Prostate gland (tissue), 2 donors: ENCODE measurements around the gene LHX6. TPM values are rescaled to one million over a fixed set of nuclear protein-coding genes. Genes with fewer than 3 reads are reported as not detected.

Source experiments
- DNase-seq: peaks from one replicate; pipeline ENCODE4 v3.0.0-alpha.2; 2019; ENCODE audit warnings: low spot score
- H3K27ac ChIP-seq, 2 donors: fragments of 200-600 bp; sonication (generic); 2 replicates each; pipeline ENCODE4 v1.5.1; 2017 to 2019
- H3K27me3 ChIP-seq: fragments of 200-600 bp; sonication (generic); replicated peaks from 2 replicates; pipeline ENCODE4 v1.5.1; 2019; ENCODE audit not compliant: insufficient read depth
- H3K36me3 ChIP-seq, 2 donors: fragments of 200-600 bp; sonication (generic); 1 replicate in 1 of 2; 2 replicates in 1 of 2; pipeline versions ENCODE4 v1.5.1 to v1.8.1; 2017 to 2019
- H3K4me1 ChIP-seq: fragments of 200-600 bp; sonication (generic); replicated peaks from 2 replicates; pipeline ENCODE4 v1.5.1; 2019
- H3K4me3 ChIP-seq, 2 donors: fragments of 200-600 bp; sonication (generic); 2 replicates each; pipeline ENCODE4 v1.5.1; 2017 to 2019
- H3K9me3 ChIP-seq: fragments of 200-600 bp; sonication (generic); 2 replicates; pipeline ENCODE4 v1.5.1; 2017
- CTCF ChIP-seq, 4 experiments: fragments of 200-600 bp in 2 of 4; fragments of 450-650 bp in 2 of 4; sonication (generic) in 2 of 4; IDR thresholded peaks; 1 replicate in 3 of 4; 2 replicates in 1 of 4; pipeline ENCODE4 v1.5.1; 2016 to 2019; ENCODE audit warnings: antibody characterized with exemption in 4 of 4, mild to moderate bottlenecking in 2 of 4, moderate library complexity in 2 of 4
- POLR2A ChIP-seq: fragments of 450-650 bp; IDR thresholded peaks from one replicate; pipeline ENCODE4 v1.6.1; 2016; ENCODE audit warnings: antibody characterized with exemption, mild to moderate bottlenecking
- POLR2AphosphoS5 ChIP-seq: sonication (generic); formaldehyde crosslinking; IDR thresholded peaks from one replicate; pipeline ENCODE4 v1.6.1; 2017; ENCODE audit warnings: antibody characterized with exemption
- WGBS: methylation state at CpG from one replicate; pipeline ENCODE4 v1.1.5; 2018; 5-methylcytosine and 5-hydroxymethylcytosine counted together
- intact Hi-C: fragments of 100-400 bp; cut with DNase I; formaldehyde crosslinking; loops from one replicate; pipeline ENCODE4 v1.14.2; 2022
- total RNA-seq, 2 donors: library from RNA; depleted of rRNA; stranded (reverse); fragments of >200 nt; gene quantifications; one replicate each; pipeline ENCODE4 v1.1.0, GENCODE V29; 2016

The LHX6 gene
- total RNA-seq: 1 to 10 TPM; 2.7 to 7.3 TPM

- no peak for TF ChIP-seq CTCF (IDR thresholded peaks at IDR 0.05)
- H3K27ac ChIP-seq: no peak within 1 kb of the TSS
Measured at GRCh38 chr9:122228568-122229484, at the start of gene LHX6. LHX6 (minus strand) TSS chr9:122228957; CDS start chr9:122228740, 217 bp downstream.

GRCh38 chr9:122277285-122277897 lies 48.6 kb upstream of the LHX6 start:
- Histone ChIP-seq H3K36me3 (no peaks in the 10 kb centered on the region), H3K27me3 (no peaks in the 10 kb centered on the region), H3K27ac (no peak overlapping the region), H3K9me3 (no peaks in the 10 kb centered on the region), H3K4me1 (no peaks in the 10 kb centered on the region), H3K4me3 (no peak overlapping the region)
- no peak for DNase-seq
- intact Hi-C loops: no loop called here
- TF ChIP-seq POLR2A (no peak), CTCF (IDR thresholded peaks at IDR 0.05) (no peak), POLR2AphosphoS5 (no peak)
- WGBS: 98% methylated on average over 10 of the region's 10 CpGs

More at GRCh38 chr9:122228568-122229484, at the start of gene LHX6:
- Histone ChIP-seq H3K36me3 (no peaks in the 10 kb centered on the region), H3K27me3 (peaks cover 26% of the 10 kb centered on the region), H3K9me3 (no peaks in the 10 kb centered on the region), H3K4me1 (peaks cover 5% of the 10 kb centered on the region), H3K4me3 (peak within 1 kb of the TSS; percentile 18 to 33)
- intact Hi-C loops: no loop called here
- 3% methylated on average over 68 of the region's 70 CpGs for WGBS
- no peak for DNase-seq

GRCh38 chr9:122276096-122276495 lies 47.3 kb upstream of the LHX6 start:
- intact Hi-C loops: no loop called here
- H3K27ac ChIP-seq: no peak overlapping the region
- 96% methylated on average over 7 of the region's 7 CpGs for WGBS
- no peak overlapping the region for H3K4me3 ChIP-seq
- no peak for DNase-seq
- H3K27me3 ChIP-seq: no peaks in the 10 kb centered on the region
- H3K36me3 ChIP-seq: no peaks in the 10 kb centered on the region
- no peaks in the 10 kb centered on the region for H3K9me3 ChIP-seq
- TF ChIP-seq POLR2AphosphoS5 (no peak), POLR2A (no peak)
- no peaks in the 10 kb centered on the region for H3K4me1 ChIP-seq

- Histone ChIP-seq H3K9me3 (no peaks in the 10 kb centered on the region), H3K27me3 (no peaks in the 10 kb centered on the region), H3K36me3 (no peaks in the 10 kb centered on the region), H3K27ac (no peak overlapping the region), H3K4me1 (no peaks in the 10 kb centered on the region), H3K4me3 (no peak overlapping the region)
- intact Hi-C loops: no loop called here
- DNase-seq: no peak
- TF ChIP-seq POLR2AphosphoS5 (no peak), CTCF (IDR thresholded peaks at IDR 0.05) (no peak), POLR2A (no peak)
- 96% methylated on average over 2 of the region's 2 CpGs for WGBS
Measured at GRCh38 chr9:122274055-122274454, 45.3 kb upstream of the LHX6 start.

- WGBS: 85% methylated on average over 6 of the region's 6 CpGs
- Histone ChIP-seq H3K27me3 (no peaks in the 10 kb centered on the region), H3K4me3 (no peak overlapping the region), H3K27ac (no peak overlapping the region), H3K9me3 (no peaks in the 10 kb centered on the region), H3K36me3 (no peaks in the 10 kb centered on the region), H3K4me1 (peaks cover 3% of the 10 kb centered on the region)
- TF ChIP-seq CTCF (IDR thresholded peaks at IDR 0.05) (no peak), POLR2AphosphoS5 (no peak), POLR2A (no peak)
- intact Hi-C loops: no loop called here
- no peak for DNase-seq
Measured at GRCh38 chr9:122268041-122268814, 39.5 kb upstream of the LHX6 start.
